NOMO-1 treated with dmso at 0.1 percent for 144 hours (cell line): ENCODE data around the gene MESD.

Source experiments
- DNase-seq: peaks from one replicate; lab custom pipeline; 2025; ENCODE audit not compliant: unreplicated experiment; lab: John Stamatoyannopoulos, UW

Gene MESD

DNA sequence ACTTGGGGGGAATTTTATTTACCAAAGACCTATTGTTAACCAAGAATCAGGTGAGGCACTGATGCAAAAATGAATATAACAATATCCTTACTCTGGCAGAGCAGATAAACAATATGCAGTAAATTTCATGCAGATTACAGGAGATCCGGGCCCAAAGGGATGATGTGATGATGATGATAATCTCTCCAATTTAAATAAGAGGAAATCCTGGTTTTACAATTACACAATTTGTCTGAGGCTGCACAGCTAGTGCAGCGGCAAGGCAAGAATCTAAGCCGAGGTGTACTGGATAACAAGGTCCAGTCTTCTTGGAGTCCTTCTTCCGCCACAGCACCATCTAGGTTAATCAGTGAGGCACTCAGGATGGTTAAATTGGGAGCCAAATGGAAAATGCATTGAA is 2.4 kb upstream of the MESD start:
- DNase-seq: no peak

DNA sequence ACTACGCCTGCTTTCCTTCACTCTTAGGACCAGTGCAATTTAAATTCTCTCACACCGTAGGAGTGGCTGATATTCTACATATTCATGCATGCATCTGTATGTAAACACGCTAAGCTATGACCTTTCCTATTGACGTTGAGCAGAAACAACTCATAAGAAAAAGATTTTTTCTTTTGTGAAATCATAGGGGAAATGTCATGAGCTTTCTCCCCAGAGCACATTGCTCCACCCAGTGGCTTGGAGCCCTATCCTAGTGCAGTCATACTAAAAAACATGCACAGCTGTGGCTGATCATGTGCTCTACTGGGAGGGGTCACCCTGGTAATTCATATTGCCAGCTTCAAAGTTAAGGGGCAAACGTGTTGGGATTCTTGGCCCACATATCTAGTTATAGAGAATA is 1.8 kb upstream of the MESD start:
- no peak for DNase-seq

DNA sequence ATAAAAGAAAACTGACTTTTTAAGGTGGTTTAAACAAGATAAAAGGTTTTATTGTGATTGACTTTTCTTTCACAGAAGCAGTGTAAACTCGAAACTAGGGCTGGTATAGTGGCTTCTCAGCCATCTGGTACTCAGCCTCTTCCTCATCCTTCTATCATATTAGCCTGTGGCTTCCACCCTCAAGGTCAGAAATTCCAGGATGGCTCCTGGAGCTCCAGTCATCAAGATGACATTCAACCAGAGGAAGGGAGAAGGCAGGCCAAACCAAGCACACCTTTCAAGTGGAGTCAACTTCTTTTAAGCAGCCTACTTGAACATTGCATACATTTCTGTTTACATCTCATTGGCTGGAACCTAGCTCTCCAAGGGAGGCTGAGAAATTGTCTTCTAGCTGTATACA is 1.3 kb upstream of the MESD start:
- no peak for DNase-seq

DNA sequence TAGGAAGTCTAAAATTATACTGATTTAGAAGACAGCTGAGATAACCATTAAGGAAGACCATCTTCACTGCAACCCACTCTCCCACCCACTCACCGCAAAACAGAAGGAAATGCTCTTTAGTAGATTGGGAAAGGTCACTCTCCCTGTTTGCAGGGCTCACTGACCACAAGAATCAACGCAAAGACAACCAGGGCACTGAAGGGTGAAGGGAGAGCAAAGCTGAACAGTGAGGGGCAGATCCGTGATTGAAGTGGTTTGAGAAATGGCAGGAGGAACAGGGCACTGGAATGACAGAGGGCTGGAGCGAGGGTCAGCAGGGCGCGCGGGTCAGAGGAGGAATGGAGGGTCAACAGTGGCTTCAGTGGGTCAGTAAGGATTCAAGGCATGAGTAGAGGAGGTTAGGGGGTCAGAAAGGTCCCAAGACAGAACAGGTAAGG is 520 bp downstream of the MESD start:
- no peak for DNase-seq

DNA sequence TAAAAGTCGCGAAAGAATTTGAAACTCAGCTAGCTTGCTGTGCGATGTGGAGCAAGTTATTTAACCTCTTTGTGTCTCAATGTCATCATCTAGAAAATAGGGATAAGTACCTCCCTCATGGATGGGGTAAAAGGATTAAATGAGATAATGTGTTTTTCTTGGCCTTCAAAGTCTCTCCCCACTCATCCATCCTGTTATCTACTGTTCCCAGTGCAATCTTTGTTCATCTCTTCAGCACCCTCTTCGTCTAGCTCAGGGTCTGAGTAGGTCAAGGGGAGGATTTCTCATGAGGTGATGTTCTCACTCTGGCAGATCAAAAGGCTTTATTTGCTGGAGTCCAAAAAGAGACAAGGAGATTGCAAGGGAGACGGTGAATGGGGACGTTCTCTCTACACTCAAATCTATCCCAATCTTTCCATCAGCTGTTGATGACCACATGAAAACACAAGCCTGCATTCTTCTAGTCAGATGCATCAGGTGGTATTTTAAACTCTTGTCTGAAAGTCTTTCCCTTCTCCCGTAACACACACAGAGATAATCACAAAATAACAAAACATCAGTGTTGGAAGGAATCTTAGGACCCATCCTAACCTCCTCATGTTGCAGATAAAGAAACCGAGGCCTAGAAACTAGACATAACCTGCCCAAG is 1.3 kb downstream of the MESD start:
- DNase-seq: no peak

DNA sequence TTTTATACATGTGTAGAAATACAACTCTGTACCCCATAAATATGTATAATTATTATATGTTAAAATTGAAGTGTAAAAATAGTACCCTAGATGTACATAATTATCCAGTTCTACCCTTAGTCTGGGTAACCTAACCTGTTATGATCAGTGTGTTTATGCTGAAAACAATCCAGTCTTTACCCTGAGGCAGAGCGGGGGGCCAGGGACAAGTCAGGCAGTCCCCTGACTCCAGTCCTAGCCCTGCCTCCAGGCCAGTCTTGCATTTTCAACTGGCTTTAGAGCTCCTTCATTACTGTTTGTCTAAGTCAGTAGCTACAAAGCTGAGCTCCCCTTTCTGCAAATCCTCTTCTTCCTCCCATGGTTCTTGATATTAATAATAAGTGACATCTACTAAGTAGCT is 3.1 kb downstream of the MESD start:
- no peak for DNase-seq

DNA sequence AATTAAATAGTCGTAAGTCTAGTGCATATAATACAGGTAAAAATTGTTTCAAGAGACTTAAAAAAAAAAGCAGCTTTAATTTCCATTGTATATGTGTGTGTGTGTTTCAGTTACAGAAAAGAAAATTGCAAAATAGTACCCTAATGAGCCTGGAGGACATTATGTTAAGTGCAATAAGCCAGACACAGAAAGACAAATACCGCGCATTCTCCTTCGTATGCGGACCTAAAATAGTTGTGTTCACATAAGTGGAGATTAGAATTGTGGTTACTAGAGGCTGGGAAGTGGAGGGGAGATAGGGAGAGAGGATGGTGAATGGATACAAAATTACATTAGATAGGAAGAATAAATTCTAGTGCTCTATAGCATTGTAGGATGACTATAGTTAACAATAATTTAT is 3.6 kb downstream of the MESD start:
- no peak for DNase-seq

DNA sequence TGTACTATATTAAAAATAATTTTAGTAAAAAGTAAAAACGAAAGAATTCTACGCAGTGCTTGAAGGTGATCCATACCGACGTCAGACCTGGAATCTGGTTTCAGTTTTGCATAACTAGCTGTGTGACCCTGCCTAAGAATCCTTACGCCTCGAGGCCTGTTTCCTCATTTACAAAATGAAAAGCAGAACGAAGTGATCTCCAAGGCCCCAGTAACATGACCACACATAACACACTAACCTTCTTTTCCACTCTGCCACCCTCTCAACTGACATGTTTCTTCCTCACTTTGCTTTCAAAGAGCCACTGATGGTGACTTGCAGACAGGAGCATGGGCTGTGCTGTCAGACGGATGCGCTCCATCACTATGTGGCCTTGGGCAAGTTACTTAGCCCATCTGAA is 4.8 kb downstream of the MESD start:
- DNase-seq: peak; percentile 84

DNA sequence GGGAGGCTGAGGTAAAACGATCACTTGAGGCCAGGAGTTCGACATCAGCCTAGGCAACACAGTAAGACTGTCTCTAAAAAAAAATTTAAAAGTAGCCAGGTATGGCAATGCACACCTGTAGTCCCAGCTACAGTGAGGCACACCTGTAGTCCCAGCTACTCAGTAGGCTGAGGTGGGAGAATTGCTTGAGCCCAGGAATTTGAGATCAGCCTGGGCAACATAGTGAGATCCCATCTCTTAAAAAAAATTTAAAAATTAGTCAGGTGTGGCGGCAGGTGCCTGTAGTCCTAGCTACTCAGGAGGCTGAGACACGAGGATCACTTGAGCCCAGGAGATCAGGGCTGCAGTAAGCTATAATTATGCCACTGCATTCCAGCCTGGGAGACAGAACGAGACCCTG is 6.8 kb downstream of the MESD start:
- DNase-seq: no peak

DNA sequence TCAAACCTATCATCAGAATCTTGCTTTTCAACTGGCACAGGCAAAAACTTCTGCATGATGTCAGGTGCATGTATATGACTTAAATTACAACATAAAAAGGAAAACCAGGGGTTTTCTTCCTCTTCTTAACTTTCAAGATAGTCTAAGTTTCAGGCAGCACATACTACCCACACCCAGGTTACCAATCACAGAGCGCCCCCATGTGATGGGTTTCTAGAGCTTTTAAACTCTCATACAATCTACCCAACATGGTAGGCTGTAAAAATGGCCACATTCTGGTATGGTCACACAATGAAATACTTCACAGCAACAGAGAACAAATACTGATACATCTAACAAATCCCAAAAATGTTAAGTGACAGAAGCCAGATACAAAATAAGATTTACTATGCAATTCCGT is 7.4 kb downstream of the MESD start:
- no peak for DNase-seq

DNA sequence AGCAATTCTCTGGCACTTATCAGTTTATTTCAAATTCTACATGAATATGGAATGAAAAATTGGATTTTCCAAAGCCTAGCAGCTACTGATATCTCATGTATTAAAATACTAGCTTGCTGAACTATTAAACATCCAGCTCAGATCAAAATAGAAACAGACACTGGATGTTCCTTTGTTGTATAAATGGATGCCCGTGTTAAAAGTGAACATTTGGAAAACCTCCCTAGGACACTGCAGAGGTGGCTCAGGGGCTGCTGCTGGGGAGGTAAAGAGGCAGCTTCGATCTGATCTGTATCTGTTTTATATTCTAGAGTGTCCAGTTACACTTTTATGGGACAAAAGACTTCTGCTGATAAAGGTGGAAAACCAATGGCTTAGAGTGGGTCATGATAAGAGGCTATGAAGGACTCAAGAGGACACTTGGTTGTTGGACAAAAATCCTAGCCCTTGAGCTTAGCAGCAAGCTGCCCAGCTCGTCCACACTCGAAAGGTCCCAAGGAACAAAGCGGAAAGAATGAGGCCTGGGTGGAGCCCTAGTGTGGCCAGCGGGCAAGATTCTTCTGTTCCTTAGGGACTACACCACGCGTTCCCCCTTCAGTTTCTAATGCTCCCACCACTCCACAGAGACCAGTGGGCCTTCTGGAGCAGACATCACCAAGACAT is 9.9 kb downstream of the MESD start:
- no peak for DNase-seq

DNA sequence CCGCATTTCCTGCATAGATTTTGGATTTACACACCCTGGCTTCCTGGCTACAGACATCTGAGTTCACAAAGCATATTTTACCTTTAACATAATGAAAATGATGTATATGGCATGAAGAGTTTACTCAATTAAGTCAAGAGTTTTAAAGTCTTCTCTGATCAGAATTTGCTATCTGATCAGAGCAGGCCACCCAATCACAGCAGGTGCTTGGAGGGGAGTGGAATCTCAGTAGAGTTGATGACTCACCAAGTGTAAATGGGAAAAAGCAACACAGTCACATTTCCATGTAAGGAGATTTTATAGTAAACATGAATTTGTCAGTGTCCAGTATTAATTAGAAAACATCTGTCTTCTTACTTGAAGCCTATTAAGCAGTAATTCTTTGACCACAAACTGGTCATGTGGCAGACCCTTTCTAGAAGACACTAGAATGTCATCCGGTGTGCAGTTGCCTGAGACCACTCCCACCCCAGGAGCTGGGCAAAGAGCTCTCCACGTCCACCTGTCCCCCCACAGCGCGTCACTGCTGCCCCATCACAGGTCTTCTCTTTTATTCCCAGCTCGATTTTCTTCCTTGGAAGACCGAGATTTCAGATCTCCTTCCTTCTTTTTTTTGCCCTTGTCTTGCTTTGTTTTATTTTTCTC is 10.8 kb downstream of the MESD start:
- no peak for DNase-seq

DNA sequence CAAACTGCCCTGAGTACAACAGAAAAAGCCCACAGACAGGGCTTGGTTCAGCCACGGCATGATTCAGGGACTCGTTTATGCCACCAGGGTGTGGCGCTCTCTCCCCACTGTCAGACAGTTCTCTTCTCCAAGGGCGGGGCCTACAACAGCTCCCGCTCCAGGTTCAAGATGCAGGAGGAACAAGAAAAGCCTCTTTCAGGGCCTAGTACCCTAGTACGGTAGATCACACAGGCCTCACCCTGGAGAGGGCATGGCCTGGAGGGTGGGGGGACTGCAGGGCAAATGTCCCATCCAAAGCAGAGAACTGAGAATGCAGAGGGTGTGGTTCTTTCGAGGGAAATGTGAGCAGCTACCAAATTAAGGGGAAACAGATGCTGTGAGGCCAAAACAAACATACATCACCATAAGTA is 12.0 kb downstream of the MESD start:
- peak; percentile 58 for DNase-seq

DNA sequence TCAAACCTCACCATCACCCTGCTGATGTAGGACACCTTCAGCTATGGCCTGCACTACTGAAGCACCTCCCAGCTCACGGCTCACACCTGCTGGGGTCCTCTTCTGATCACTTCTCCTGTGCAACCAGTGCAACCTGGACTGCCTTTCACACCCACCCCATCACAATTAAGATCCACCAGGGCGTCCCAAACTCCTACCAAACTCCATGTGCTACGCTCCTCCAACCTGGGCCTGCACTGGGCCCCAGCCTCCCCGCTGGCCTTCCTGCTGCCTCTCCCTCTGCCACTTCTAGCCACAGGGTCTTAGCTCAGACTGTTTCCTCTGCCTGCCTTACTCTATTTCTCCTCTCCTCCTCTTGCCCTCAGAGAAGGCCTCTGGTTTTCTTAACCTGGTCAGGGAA is 12.8 kb downstream of the MESD start:
- DNase-seq: no peak

DNA sequence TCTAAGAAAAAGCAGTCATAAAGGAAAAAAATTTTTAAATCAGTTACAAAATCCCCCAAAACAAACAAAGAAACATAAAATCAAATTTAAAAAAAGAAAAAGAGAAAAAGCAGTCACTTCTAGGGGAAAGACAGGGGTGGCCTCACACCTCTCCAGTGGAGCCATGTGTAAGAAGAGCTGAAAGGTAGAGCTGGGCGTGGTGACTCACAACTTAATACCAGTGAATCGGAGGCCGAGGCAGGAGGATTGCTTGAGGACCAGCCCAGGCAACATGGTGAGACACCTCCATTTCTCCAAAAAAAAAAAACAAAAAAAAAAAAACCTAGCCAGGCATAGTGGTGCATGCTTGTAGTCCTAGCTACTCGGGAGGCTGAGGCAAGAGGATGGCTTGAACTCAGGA is 14.7 kb downstream of the MESD start:
- DNase-seq: no peak

DNA sequence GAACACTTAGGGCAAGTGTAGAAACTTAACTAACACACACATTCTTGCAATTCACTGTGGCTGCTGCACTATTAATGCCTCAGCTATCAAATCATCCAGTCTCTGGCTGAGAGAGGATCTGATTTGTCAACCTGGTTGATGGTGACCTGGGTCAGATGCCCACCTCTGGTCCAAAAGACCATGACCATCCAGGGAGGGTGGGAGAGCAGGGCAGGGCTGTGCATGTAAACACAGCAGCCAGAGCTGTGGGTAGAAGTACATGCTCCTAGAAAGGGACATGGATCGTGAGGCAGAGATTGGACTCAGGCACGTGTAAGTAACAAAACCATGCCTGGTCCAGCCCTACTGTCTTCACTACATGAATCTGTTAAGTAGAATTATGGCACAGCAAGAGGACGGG is 17.3 kb downstream of the MESD start:
- DNase-seq: no peak

DNA sequence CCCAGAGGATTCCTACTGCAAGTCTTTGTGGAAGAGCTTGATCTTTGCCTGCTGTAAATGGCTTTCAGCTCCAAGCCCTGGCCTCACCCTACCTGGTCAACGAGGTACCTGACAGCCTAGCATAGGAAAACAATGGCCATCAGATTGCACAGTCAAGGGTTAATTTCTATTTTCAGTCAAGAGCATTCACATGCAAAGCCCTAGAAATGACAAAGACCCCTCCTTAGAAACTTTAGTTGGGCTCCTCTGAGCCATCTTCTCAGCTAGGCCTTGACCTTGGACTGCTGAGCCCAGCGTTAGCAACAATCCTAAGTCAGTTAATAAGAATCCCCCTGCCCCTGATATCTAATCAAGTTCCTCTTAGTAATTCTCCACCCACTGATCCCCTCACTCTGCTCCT is 18.5 kb downstream of the MESD start:
- DNase-seq: no peak

DNA sequence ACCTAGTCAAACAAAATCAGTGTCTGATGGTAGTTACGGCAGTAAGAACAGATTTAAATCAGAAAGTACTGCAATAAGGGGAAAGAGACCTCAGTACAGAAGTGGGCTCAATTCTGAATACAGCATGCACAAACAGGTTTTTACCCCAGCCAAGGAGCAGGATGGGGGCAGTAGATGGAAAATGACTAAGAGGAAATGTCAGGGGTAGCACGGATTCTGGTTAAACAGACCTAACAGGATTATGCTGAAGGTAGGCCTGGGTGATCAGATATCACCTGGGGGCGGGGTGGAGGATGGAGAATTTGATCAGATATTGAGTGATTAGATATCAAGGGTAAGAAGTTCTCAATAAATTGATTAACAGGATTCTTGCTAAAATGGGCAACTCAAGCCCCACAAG is 19.0 kb downstream of the MESD start:
- no peak for DNase-seq

DNA sequence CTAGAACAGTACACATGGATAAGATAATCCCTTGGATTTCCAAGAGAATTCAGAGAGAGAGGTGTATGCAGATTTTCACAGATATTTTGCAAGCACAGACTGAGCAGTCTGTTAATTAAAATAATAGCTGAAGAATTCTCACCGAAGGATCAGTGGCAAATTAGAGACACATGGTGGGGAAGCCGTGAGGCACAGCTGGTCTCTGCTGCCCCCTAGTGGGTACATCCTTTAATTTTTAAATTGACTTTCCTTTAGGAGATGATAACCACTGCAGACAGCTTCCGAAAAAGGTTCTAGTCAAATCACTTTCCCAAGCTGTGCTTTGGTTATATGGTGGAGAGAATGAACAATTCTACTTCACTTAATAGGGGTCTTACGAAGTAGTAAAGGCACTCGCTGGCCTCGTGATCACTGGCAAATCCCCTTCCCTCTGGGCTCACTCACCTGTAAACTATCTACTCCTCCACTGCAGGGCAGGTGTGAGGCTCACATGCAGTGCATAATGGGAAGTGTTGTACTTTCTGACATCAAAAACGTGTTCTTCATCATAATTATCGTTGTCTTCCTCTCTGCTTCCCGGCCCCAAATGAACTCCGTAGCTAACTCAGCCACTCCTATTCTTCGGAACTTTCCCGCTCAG is 19.5 kb downstream of the MESD start:
- peak; percentile 18 for DNase-seq

DNA sequence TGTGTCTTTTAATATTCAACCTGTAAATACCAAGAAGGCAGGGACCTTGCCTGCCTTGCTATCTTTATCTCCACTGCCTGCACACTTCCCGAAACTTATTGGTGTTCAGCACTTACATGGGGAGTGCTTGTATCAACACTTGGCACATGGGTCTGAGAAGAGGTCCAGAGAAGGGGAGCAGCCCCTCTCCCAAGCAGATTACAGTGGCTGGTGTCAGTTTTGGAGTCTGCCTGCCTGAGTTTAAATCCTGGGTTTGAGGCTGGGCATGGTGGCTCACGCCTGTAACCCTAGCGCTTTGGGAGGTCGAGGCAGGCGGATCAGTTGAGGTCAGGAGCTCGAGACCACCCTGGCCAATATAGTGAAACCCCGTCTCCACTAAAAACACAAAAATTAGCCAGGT is 20.3 kb downstream of the MESD start:
- DNase-seq: no peak

DNA sequence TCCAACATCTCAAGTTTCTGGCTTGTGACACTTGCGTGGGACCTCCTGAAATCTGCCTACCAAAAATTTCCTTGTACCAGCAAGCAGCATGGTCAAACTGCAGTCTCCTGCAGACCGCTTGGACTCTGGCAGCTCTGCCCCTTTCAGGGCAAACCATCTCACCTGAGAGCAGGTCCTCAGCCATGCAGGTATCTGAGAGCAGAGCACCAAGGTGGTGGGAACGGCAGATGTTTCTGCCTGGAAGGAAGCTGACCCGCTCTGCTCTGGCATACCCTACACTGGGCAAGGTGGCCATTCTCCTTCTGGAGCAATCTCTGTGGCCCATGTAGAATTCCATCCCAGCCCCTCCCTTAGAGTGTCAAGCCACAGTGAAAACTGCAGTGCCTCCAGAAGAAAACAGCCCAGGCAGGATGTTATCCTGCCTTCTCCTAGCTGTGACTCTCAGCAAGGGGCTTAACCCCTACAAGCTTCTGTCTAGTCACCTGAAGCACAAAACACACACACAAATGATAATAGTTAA is 21.6 kb downstream of the MESD start:
- no peak for DNase-seq

DNA sequence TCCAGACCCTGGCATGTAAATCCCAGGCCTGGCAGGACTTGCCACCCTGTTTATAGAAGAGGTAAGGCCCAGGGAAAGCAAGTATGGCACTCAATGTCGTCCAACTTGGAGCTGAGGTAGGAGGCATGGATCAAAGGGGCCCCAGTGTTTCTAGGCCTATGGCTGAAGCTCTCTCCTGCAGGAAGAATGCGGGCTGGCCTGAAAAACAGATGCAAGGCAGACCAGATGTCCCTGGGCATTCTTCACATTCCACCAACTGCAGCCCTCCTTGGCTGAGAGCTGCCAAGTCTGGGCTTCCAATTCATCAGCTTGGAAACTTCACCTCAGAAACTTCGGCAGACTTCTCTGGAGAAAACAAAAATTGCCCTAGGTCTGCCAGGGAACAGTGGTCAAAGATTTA is 22.2 kb downstream of the MESD start:
- no peak for DNase-seq
